Stimulated activated CD4-positive, alpha-beta T cell treated with anti-CD3 and anti-CD28 coated beads, Interleukin-1b, Interleukin-23, amount 100 ng/mL, for 1 hour (primary cell): ENCODE data around the gene RABL3.
A peak's percentile ranks its signal among the peaks of the same experiment; 100 is the strongest.
"Not testable (repeated sequence)": the region's sequence is repeated elsewhere in the genome, so short reads cannot be mapped to it uniquely, and the experiment has no call there.

Experiments
- DNase-seq, 2 donors: peaks; one replicate each; pipeline ENCODE4 v3.0.0-alpha.2; 2020; ENCODE audit warnings: low read depth in 2 of 2

Gene RABL3

DNA sequence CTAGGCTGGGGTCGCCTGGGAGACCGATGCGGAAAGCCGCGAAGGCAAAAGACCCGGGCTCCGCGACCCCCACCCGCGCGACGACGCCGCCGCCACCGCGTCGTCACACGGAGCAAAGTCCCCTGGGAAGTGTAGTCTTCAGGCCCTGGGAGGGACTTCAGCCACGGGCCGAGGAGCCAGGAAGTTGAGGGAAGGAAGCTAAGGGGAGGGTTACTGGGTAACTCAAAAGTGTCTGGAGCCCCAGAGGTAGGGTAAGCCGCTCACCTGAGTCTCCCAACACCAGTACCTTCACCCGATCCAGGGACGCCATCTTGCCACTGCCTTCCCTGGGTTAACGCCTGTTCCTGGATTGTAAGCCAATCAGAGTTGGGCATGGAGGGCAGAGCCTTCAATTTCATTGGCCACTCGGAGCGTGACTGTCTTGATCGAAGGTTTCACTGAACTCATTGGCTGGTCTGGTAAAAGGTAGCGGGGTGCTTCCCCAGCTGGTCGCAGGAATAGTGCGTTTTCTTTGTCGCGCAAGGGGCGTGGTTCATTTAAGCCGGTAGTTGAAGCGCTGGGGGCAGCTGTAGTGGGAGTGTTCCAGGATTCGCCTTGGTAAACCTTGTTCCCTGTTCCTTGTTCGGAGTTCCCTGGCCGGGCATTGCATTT, at the start of gene RABL3, which contains the start of gene GTF2E1:
Gene RABL3 (minus strand): TSS at position 319 of the 651 bp plus-strand sequence. CDS start 9 bp downstream, at position 310.
Gene GTF2E1 (plus strand): TSS at position 547 of the 651 bp plus-strand sequence. CDS start 7,809 bp downstream, outside the sequence.
- peak; percentile 89 to 92 for DNase-seq

DNA sequence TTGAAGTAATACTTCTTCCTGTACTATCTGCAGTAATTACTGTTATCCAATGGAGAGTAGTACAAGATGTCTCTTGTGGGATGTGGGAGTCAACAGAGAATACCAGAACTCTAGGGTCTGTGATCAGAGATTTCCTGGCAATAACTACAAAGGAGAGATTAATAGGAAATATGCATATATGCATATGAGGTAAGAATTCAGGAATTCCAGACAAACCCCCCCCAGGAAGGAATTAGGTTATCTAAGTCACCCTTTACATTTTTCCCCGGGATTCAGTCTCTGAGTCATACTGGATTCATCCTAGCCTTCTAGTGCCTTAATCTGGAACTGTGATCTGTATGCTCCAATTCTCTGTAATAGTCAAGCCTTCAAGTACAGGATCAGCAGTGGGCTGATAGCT, 49.6 kb upstream of the RABL3 start:
- no peak for DNase-seq

DNA sequence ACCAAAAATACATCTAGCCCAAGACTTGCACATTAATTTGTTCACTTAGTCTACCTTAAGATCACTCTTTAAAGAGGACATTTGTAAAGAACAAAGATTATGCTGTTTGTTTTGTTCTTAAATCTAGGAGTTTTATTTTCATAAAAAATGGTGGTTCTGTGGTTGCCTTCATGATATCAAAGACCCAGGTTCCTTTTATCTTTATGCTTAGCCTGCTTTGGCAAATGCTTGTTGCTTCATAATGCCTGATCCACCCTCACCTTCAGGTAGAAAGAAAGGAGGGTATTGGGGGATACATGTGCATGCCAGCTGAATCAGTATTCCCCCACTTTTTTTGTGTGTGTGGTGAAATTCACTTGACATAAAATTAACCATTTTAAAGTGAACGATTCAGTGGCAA, 48.7 kb upstream of the RABL3 start:
- no peak for DNase-seq

GRCh38 chr3:120785832-120786231, 43.5 kb upstream of the RABL3 start:
- not testable (repeated sequence) for DNase-seq

DNA sequence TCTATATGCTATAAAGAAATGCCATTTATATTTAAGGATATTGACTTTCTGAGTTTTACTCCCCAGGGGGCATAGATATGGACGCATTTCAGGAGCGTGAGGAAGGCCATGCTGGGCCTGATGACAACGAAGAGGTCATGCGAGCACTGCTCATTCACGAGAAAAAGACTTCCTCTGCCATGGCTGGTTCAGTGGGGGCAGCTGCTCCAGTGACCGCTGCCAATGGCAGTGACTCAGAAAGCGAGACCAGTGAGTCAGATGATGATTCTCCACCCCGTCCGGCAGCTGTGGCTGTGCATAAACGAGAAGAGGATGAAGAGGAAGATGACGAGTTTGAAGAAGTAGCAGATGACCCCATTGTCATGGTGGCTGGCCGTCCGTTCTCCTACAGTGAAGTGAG, 38.7 kb upstream of the RABL3 start:
- DNase-seq = no peak

DNA sequence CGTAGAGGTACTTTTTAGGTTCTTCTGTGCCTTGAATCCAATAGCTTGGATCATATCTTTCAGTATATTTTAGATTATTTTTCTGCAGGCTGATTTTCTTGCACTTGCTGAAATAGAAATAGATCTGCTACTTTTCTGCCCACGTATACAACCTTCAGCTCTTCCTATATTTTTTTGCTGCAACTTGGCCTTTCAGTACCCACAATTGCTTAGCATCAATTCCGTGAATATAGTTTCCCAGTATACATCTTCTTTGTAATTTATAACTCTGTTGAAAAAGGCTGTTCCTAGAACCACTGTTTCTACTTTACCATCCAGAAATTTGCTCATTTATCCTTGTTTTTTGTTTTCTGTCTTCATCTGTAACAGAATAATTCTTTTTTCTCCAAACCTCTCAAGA, 36.5 kb upstream of the RABL3 start:
- DNase-seq = no peak

DNA sequence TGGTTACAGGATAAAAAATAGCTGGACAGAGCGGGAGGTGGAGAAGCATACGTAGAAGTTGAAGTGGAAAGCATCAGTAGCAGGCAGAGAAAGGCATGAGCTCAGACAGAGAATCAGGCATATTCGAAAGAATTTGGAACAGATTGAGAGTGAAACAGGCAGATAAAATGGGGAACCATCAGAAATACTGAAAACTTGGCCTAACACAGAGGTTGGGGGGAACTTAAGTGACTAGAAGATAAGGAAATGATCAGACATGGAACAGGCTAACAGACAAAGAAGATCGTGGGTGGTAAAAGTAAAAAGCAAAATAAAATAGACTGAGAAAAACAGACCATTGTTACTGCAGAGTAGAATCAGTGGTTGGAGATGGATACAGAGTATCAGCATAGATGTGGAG, 33.1 kb upstream of the RABL3 start:
- DNase-seq = no peak

GRCh38 chr3:120773932-120774331, 31.6 kb upstream of the RABL3 start:
- no peak for DNase-seq

- no peak for DNase-seq
Observed at GRCh38 chr3:120772081-120772480, 29.8 kb upstream of the RABL3 start.

DNA sequence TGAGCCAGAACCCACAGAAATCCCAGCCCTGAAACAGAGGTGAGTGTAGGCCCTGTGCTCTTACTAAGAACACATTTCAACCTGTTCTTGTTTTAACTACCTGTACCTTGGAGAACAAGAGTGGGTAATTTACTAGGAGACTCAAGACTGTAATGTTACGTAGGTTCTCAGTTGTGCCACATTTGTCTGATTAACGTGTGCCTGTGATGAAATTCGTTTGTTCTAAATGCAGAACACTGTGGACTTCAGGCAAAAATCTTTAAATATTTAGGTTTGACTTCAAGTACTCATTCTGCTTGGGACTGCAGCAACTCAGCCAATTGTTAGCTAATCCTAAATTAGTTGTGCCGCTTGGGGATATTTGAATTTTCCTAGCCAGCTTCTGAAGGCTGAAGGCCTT, 28.6 kb upstream of the RABL3 start:
- no peak for DNase-seq

DNA sequence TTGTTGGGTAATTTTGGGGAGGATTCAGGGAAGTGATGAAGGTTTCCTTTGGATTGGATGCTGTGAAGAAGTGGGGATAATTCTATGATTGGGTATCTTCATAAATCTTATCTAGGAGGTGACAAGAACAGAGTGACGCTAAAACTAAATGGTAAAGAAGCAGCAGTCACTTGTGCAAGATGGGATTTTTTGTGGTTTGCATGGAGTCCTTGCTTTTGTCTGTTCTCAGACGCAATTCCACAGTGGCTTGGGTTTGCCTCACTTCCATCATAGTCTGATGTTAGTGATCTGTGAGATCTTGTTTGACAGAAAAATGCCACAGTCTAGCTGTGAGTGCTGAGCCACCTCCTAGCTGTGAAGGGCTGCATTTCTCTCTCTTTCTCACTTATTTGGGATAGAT, 27.1 kb upstream of the RABL3 start:
- DNase-seq = no peak

- no peak for DNase-seq
Observed at GRCh38 chr3:120767106-120767505, 24.8 kb upstream of the RABL3 start.

- no peak for DNase-seq
Observed at GRCh38 chr3:120766576-120766975, 24.3 kb upstream of the RABL3 start.

DNA sequence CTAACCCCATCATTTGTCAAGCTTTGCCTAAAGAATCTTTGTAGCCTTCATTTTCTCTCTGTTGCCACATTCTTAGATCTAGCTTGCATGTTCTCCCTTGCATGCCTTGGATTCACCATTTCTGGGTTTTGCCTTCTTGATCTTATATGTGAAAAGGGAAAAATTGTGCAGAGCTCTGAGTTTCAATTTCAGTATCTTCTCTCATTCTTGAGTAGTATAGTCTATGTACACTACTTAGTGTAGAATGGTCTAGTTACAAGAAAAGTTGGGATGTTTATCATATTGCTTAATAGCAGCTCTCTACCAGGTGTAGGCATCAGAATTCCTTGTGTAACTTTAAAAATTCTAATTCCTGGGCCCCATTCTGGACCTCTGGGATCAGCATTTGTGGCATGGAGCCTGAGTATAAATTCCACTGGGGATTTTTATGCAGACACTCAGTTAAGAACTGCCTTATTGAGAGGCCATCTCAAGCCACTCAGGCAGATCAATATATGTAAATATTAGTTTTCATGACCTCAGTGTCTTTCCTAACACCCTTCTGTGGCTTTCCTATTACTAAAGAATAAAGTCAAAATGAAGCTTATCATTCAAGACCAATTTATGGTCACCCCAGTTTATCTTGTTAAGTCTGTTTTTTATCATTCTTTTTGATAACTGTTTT, 23.6 kb upstream of the RABL3 start:
- no peak for DNase-seq

DNA sequence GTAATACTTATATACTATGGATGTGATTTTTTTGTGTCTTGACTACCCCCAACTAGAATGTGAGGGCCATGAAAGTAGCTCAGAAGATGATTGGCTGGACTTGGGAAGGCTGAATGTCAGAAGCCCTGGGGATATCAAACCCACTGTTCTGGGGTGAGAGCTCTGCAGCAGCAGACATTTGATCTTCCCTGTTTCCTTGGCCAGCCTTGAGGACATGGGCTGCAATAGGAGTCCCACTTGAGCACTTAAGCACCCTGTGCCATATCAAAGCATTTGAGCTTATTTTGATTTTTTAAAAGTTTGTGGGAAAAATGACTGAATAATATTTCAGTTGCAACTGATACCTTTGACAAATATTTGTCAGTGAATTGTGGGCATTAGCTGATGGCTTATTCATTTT, 21.9 kb upstream of the RABL3 start:
- no peak for DNase-seq

DNA sequence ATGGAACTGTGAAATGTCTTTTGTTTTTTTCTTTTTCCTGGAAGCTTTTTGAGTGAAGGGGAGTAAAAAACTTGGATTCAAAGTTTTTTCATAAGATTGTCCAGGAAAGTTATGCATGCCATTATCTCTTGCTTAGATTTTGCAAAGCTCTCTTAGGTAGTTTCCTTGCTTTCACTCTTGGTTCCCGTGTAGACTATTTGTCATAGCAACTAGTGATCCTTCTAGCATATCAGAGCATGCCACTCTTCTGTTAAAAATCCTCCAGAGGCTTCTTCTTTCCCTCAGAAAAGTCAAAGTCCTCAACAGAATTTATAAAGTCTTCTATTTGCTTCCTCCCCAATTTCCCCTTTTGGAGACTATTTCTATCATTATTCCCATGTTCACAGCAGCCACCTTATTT, 21.3 kb upstream of the RABL3 start:
- no peak for DNase-seq

GRCh38 chr3:120762615-120763014, 20.3 kb upstream of the RABL3 start:
- no peak for DNase-seq

GRCh38 chr3:120758551-120758950, 16.2 kb upstream of the RABL3 start:
- DNase-seq = not testable (repeated sequence)

- no peak for DNase-seq
Observed at GRCh38 chr3:120756061-120756460, 13.7 kb upstream of the RABL3 start.

- DNase-seq = no peak
Observed at GRCh38 chr3:120753810-120754209, 11.5 kb upstream of the RABL3 start.

- DNase-seq = no peak
Observed at GRCh38 chr3:120752865-120753264, 10.5 kb upstream of the RABL3 start.

DNA sequence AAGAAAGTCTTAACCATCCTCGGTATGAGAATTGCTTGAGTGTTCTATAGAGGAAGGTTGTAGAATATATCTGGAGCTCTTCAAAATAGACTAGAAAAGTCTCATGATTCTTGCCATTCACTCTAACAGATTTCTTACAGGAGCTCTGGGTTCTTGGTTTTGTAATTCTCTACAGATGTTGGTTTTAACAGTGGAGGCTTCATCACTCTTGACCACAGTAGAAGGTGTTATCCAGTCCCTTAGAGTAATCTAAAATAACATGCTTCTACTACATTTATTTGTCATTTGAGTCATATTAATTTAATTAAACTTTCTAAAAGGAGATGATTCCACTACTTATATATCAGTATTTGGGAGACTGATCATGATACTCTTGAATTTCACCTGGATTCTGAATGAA, 9.9 kb upstream of the RABL3 start:
- no peak for DNase-seq

DNA sequence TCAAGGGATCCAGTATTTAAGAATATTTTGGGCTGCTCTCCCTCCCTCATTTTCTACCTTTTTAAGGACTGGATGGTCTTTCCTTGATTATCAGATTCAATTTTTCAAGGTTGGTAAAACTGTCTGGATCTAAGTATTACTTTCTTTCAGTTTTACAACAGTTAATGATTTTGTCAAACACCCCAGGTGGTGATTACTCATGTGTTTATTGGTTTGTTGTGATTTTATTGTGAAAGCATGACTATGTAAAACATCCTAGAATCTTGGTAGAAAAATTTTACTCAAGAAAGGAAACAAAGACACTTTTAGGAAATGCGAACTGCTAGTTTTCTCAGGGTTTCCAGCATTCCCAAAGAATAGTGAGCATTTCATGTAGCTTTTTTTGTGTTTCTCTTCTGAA, 7.5 kb upstream of the RABL3 start:
- no peak for DNase-seq

GRCh38 chr3:120745466-120745865, 3.1 kb upstream of the RABL3 start:
- no peak for DNase-seq
